ENCODE measurements around the gene COL20A1.

DNA sequence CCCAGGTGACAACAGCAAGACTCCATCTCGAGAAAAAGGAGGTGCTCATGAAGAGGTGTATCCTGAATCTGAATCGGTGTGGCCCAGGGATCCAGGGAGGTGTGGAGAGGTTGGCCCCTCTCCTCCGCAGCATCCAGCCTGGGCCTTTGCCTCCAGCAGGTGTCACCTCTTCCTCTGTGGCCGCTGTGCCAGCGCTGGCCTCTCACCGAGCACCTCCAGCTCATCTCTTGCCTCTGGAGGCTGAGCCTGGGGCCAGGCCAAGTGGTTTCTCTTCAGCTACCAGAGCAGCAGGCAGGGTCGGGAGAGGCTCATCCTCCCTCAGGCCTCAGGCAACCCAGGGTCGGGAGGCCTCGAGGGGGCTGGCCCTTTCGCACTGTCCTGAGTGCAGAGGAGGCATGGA lies 1.2 kb upstream of the COL20A1 start:
- TF ChIP-seq, protein P1, sequence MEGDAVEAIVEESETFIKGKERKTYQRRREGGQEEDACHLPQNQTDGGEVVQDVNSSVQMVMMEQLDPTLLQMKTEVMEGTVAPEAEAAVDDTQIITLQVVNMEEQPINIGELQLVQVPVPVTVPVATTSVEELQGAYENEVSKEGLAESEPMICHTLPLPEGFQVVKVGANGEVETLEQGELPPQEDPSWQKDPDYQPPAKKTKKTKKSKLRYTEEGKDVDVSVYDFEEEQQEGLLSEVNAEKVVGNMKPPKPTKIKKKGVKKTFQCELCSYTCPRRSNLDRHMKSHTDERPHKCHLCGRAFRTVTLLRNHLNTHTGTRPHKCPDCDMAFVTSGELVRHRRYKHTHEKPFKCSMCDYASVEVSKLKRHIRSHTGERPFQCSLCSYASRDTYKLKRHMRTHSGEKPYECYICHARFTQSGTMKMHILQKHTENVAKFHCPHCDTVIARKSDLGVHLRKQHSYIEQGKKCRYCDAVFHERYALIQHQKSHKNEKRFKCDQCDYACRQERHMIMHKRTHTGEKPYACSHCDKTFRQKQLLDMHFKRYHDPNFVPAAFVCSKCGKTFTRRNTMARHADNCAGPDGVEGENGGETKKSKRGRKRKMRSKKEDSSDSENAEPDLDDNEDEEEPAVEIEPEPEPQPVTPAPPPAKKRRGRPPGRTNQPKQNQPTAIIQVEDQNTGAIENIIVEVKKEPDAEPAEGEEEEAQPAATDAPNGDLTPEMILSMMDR (IDR thresholded peaks at IDR 0.05) = no peak
- no peak for TF ChIP-seq ZFX (IDR thresholded peaks at IDR 0.05; ENCODE audit: borderline replicate concordance)

All from 22Rv1 (cell line).